ENCODE measurements around the gene FHDC1. TPM values are rescaled to one million over a fixed set of nuclear protein-coding genes. Genes with fewer than 3 reads are reported as not detected.

FHDC1 gene
- total RNA-seq, 1 experiment from 2014 or later = 0.21 TPM

DNA sequence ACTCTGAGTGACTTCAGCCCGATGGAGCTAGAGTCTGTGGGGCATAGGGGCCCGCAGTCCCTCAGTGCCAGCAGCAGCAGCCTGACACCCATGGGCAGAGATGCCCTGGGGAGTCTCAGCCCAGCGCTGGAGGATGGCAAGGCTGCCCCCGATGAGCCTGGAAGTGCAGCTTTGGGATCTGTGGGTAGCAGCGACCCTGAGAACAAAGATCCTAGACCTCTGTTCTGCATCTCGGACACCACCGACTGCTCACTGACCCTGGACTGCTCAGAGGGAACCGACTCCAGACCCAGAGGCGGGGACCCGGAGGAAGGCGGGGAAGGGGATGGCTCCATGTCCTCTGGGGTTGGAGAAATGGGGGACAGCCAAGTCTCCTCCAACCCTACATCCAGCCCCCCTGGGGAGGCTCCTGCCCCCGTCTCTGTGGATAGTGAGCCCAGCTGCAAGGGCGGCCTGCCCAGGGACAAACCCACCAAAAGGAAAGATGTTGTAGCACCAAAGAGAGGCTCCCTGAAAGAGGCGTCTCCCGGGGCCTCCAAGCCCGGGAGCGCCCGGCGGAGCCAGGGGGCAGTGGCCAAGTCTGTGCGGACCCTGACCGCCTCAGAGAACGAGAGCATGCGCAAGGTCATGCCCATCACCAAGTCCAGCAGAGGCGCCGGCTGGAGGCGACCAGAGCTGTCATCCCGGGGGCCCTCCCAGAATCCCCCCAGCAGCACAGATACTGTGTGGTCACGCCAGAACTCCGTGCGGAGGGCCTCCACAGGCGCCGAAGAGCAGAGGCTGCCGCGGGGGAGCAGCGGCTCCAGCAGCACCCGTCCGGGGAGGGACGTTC lies 39.5 kb downstream of the FHDC1 start:
- TF ChIP-seq, protein P1, sequence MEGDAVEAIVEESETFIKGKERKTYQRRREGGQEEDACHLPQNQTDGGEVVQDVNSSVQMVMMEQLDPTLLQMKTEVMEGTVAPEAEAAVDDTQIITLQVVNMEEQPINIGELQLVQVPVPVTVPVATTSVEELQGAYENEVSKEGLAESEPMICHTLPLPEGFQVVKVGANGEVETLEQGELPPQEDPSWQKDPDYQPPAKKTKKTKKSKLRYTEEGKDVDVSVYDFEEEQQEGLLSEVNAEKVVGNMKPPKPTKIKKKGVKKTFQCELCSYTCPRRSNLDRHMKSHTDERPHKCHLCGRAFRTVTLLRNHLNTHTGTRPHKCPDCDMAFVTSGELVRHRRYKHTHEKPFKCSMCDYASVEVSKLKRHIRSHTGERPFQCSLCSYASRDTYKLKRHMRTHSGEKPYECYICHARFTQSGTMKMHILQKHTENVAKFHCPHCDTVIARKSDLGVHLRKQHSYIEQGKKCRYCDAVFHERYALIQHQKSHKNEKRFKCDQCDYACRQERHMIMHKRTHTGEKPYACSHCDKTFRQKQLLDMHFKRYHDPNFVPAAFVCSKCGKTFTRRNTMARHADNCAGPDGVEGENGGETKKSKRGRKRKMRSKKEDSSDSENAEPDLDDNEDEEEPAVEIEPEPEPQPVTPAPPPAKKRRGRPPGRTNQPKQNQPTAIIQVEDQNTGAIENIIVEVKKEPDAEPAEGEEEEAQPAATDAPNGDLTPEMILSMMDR (IDR thresholded peaks at IDR 0.05) = no peak
- TF ChIP-seq POLR2AphosphoS5 (IDR thresholded peaks at IDR 0.05; ENCODE audit: low read depth, low read length) (no peak), TCF7L2 (IDR thresholded peaks at IDR 0.05; ENCODE audit: low read depth, low read length) (no peak), SIN3A (IDR thresholded peaks at IDR 0.05; ENCODE audit: borderline replicate concordance, insufficient read depth, low read depth, low read length) (no peak)
- TF ChIP-seq, protein P2, sequence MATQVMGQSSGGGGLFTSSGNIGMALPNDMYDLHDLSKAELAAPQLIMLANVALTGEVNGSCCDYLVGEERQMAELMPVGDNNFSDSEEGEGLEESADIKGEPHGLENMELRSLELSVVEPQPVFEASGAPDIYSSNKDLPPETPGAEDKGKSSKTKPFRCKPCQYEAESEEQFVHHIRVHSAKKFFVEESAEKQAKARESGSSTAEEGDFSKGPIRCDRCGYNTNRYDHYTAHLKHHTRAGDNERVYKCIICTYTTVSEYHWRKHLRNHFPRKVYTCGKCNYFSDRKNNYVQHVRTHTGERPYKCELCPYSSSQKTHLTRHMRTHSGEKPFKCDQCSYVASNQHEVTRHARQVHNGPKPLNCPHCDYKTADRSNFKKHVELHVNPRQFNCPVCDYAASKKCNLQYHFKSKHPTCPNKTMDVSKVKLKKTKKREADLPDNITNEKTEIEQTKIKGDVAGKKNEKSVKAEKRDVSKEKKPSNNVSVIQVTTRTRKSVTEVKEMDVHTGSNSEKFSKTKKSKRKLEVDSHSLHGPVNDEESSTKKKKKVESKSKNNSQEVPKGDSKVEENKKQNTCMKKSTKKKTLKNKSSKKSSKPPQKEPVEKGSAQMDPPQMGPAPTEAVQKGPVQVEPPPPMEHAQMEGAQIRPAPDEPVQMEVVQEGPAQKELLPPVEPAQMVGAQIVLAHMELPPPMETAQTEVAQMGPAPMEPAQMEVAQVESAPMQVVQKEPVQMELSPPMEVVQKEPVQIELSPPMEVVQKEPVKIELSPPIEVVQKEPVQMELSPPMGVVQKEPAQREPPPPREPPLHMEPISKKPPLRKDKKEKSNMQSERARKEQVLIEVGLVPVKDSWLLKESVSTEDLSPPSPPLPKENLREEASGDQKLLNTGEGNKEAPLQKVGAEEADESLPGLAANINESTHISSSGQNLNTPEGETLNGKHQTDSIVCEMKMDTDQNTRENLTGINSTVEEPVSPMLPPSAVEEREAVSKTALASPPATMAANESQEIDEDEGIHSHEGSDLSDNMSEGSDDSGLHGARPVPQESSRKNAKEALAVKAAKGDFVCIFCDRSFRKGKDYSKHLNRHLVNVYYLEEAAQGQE (IDR thresholded peaks at IDR 0.05; ENCODE audit: insufficient read depth in 1 of 2, low read depth in 2 of 2, low read length in 1 of 2) = no peak
- CTCF ChIA-PET = no interaction called here

DNA sequence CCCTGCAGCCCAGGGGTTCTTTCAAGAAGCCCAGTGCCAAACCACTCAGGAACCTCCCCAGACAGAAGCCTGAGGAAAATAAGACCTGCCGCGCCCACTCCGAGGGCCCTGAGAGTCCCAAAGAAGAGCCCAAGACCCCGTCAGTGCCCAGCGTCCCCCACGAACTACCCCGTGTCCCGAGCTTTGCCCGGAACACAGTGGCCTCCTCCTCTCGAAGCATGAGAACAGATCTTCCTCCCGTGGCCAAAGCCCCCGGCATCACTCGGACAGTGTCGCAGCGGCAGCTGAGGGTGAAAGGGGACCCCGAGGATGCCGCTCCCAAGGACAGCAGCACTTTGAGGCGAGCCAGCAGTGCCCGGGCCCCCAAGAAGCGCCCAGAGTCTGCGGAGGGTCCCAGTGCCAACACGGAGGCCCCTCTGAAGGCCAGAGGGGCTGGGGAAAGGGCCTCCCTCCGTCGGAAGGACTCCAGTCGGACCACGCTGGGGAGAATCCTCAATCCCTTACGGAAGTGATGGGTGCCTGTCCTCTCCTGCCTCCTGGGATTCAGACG lies 40.2 kb downstream of the FHDC1 start:
- TF ChIP-seq, protein P2 (IDR thresholded peaks at IDR 0.05; ENCODE audit: insufficient read depth in 1 of 2, low read depth in 2 of 2, low read length in 1 of 2) = no peak
- no peak for TF ChIP-seq SIN3A (IDR thresholded peaks at IDR 0.05; ENCODE audit: borderline replicate concordance, insufficient read depth, low read depth, low read length)
- intact Hi-C loops (cut with micrococcal nuclease; ENCODE audit: unreplicated experiment) (no loop called here), in situ Hi-C loops (cut with HindIII; ENCODE audit: low pct_unique_long_range_greater_than_20kb, low sequenced_read_pairs) (no loop called here)

More for the DNA sequence above, 39.5 kb downstream of the FHDC1 start:
- no TSS peak for BruUV-seq (replicated peaks)
- Histone ChIP-seq H3K36me3 (ENCODE audit: control insufficient read depth, insufficient read depth, low read length) (no peaks in the 10 kb centered on the region), H3K4me3 (ENCODE audit: low read depth in 2 of 2, low read length in 2 of 2) (no peak overlapping the region), H3K27ac (ENCODE audit: low read length) (no peak overlapping the region), H3K9me3 (ENCODE audit: control insufficient read depth, insufficient read depth, low read depth, low read length) (no peaks in the 10 kb centered on the region), H3K27me3 (ENCODE audit: control insufficient read depth, insufficient read depth, low read length) (no peaks in the 10 kb centered on the region), H3K4me1 (ENCODE audit: control insufficient read depth, insufficient read depth, low read length) (no peaks in the 10 kb centered on the region)
- no peak for DNase-seq (ENCODE audit: low read depth, low spot score)
- intact Hi-C loops (cut with micrococcal nuclease; ENCODE audit: unreplicated experiment) (no loop called here), in situ Hi-C loops (cut with HindIII; ENCODE audit: low pct_unique_long_range_greater_than_20kb, low sequenced_read_pairs) (no loop called here)
- ATAC-seq = no peak
- POLR2A ChIA-PET = no interaction called here

More for the DNA sequence above, 40.2 kb downstream of the FHDC1 start:
- no peak overlapping the region for H3K4me3 ChIP-seq (ENCODE audit: low read depth in 2 of 2, low read length in 2 of 2)
- no peak overlapping the region for H3K27ac ChIP-seq (ENCODE audit: low read length)
- no peaks in the 10 kb centered on the region for H3K9me3 ChIP-seq (ENCODE audit: control insufficient read depth, insufficient read depth, low read depth, low read length)
- DNase-seq (ENCODE audit: low read depth, low spot score) (no peak), ATAC-seq (no peak)
- ChIA-PET CTCF (no interaction called here), POLR2A (no interaction called here)
- H3K36me3 ChIP-seq (ENCODE audit: control insufficient read depth, insufficient read depth, low read length) = no peaks in the 10 kb centered on the region
- no TSS peak for BruUV-seq (replicated peaks)
- H3K27me3 ChIP-seq (ENCODE audit: control insufficient read depth, insufficient read depth, low read length) = no peaks in the 10 kb centered on the region
- H3K4me1 ChIP-seq (ENCODE audit: control insufficient read depth, insufficient read depth, low read length) = no peaks in the 10 kb centered on the region
